ENCODE results near the gene NDC1.

Gene NDC1

GRCh38 chr1:53766831-53767405, 71.2 kb downstream of the NDC1 start:
- Histone ChIP-seq H3K27me3 (replicated peaks; ENCODE audit: insufficient read depth, low read length) (no peaks in the 10 kb centered on the region), H2AFZ (ENCODE audit: low read length) (peak overlapping the region; percentile 58), H3K27ac (ENCODE audit: low read length) (peak overlapping the region; percentile 56), H3K9ac (ENCODE audit: low read length) (peak overlapping the region; percentile 30; the same call in 1 of the 2 replicates), H3K36me3 (replicated peaks; ENCODE audit: insufficient read depth, low read length) (no peaks in the 10 kb centered on the region), H4K20me1 (ENCODE audit: insufficient read depth, low read length) (no peaks in the 10 kb centered on the region), H3K9me2 (replicated peaks; ENCODE audit: insufficient read depth, low read length) (no peaks in the 10 kb centered on the region), H3K79me2 (ENCODE audit: low read length) (no peaks in the 10 kb centered on the region), H3F3A (ENCODE audit: insufficient read depth, low read length) (peaks cover 9% of the 10 kb centered on the region; the same call in 1 of the 2 replicates), H3K9me3 (replicated peaks; ENCODE audit: insufficient read depth, low read length) (no peaks in the 10 kb centered on the region), H3K4me1 (ENCODE audit: low read length) (peaks cover 15% of the 10 kb centered on the region), H3K4me2 (ENCODE audit: low read depth, low read length) (peak overlapping the region; percentile 80), H3K4me3 (ENCODE audit: low read length) (peak overlapping the region; percentile 45)
- peak; percentile 50 for DNase-seq
- TF ChIP-seq CTCF (IDR thresholded peaks at IDR 0.05; ENCODE audit: low read length) = no peak
- TF ChIP-seq EZH2 (optimal IDR thresholded peaks at IDR 0.05; ENCODE audit: low read depth, low read length) = no peak
- no peak for TF ChIP-seq EZH2phosphoT487 (IDR thresholded peaks at IDR 0.05; ENCODE audit: low read length)

- TF ChIP-seq CTCF (IDR thresholded peaks at IDR 0.05; ENCODE audit: low read length) (no peak), EZH2 (optimal IDR thresholded peaks at IDR 0.05; ENCODE audit: low read depth, low read length) (no peak), EZH2phosphoT487 (IDR thresholded peaks at IDR 0.05; ENCODE audit: low read length) (no peak)
- H3K27ac ChIP-seq (ENCODE audit: low read length) = peak overlapping the region; percentile 56
- no peaks in the 10 kb centered on the region for H3K36me3 ChIP-seq (replicated peaks; ENCODE audit: insufficient read depth, low read length)
- H3K4me2 ChIP-seq (ENCODE audit: low read depth, low read length) = peak overlapping the region; percentile 80
- H4K20me1 ChIP-seq (ENCODE audit: insufficient read depth, low read length) = no peaks in the 10 kb centered on the region
- H3K4me1 ChIP-seq (ENCODE audit: low read length) = peaks cover 15% of the 10 kb centered on the region
- no peaks in the 10 kb centered on the region for H3K79me2 ChIP-seq (ENCODE audit: low read length)
- H3K4me3 ChIP-seq (ENCODE audit: low read length) = peak overlapping the region; percentile 45
- no peaks in the 10 kb centered on the region for H3K27me3 ChIP-seq (replicated peaks; ENCODE audit: insufficient read depth, low read length)
- peak overlapping the region; percentile 58; the same call in 1 of the 2 replicates for H2AFZ ChIP-seq (ENCODE audit: low read length)
- H3K9me2 ChIP-seq (replicated peaks; ENCODE audit: insufficient read depth, low read length) = no peaks in the 10 kb centered on the region
- H3K9ac ChIP-seq (ENCODE audit: low read length) = no peak overlapping the region; the same call in 1 of the 2 replicates
- peaks cover 9% of the 10 kb centered on the region; the same call in 1 of the 2 replicates for H3F3A ChIP-seq (ENCODE audit: insufficient read depth, low read length)
- DNase-seq = peak; percentile 39
- no peaks in the 10 kb centered on the region for H3K9me3 ChIP-seq (replicated peaks; ENCODE audit: insufficient read depth, low read length)
Observed at GRCh38 chr1:53766194-53766742, 71.8 kb downstream of the NDC1 start.

- H3K4me3 ChIP-seq (ENCODE audit: low read length) = no peak overlapping the region
- peaks cover 9% of the 10 kb centered on the region; the same call in 1 of the 2 replicates for H3F3A ChIP-seq (ENCODE audit: insufficient read depth, low read length)
- H3K79me2 ChIP-seq (ENCODE audit: low read length) = no peaks in the 10 kb centered on the region
- no peaks in the 10 kb centered on the region for H3K9me3 ChIP-seq (replicated peaks; ENCODE audit: insufficient read depth, low read length)
- peak; percentile 19 for DNase-seq
- H3K9me2 ChIP-seq (replicated peaks; ENCODE audit: insufficient read depth, low read length) = no peaks in the 10 kb centered on the region
- H3K27ac ChIP-seq (ENCODE audit: low read length) = peak overlapping the region; percentile 56; the same call in 1 of the 2 replicates
- no peak overlapping the region for H3K9ac ChIP-seq (ENCODE audit: low read length)
- TF ChIP-seq EZH2phosphoT487 (IDR thresholded peaks at IDR 0.05; ENCODE audit: low read length) = no peak
- TF ChIP-seq EZH2 (optimal IDR thresholded peaks at IDR 0.05; ENCODE audit: low read depth, low read length) = no peak
- no peak for TF ChIP-seq CTCF (IDR thresholded peaks at IDR 0.05; ENCODE audit: low read length)
- peak overlapping the region; percentile 80; the same call in 1 of the 2 replicates for H3K4me2 ChIP-seq (ENCODE audit: low read depth, low read length)
- no peaks in the 10 kb centered on the region for H3K36me3 ChIP-seq (replicated peaks; ENCODE audit: insufficient read depth, low read length)
- no peaks in the 10 kb centered on the region for H3K27me3 ChIP-seq (replicated peaks; ENCODE audit: insufficient read depth, low read length)
- no peak overlapping the region for H2AFZ ChIP-seq (ENCODE audit: low read length)
- H4K20me1 ChIP-seq (ENCODE audit: insufficient read depth, low read length) = no peaks in the 10 kb centered on the region
- peaks cover 15% of the 10 kb centered on the region for H3K4me1 ChIP-seq (ENCODE audit: low read length)
Observed at GRCh38 chr1:53765657-53766056, 72.4 kb downstream of the NDC1 start.
